ENCODE results near the gene RPP25L.

Gene RPP25L

DNA sequence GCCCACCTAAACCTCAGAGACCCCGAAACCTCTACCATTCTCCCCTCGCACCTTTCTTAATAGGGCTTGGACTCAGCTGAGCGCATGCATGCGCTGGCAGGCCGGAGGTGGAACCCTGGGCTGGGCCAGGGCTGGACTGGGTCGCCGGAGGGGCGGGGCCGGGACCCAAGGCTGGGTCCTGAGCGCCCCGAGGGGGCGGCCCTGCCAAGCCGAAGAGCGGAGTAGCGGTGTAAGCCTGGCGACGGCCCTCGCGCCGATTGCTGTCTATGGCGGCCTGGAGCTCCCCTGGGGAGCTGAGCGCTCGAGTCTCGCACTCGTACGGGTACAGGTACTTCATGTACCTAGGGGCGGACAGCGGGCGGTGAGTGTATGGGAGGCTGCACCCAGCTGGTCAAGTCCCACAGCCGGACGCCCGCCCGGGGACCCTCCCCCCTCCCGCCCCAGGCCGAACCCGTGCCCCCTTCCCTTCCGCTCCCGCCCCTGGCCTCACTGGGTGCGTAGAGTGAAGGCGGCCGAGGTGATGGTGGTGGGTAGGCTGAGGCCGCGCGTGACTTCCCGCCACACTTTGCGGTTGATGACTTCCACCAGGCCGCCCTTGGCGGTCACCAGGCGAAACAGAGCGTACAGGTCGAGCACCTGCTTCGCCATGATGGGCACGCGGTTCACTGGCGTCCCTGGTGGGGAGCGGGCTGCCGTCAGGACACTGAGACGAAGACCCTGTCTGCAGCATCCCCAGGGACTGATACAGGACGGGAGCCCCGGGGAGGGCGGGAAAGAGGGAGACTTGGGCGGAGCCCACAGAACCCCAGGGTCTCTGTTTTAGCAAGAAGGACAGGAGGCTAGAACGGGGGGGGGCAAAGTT, 11.7 kb upstream of the RPP25L start:
- Histone ChIP-seq H3K36me3 (ENCODE audit: control insufficient read depth, insufficient read depth, low read length) (no peaks in the 10 kb centered on the region), H3K27me3 (replicated peaks; ENCODE audit: control insufficient read depth, insufficient read depth, low read length) (peaks cover 3% of the 10 kb centered on the region), H3K4me3 (replicated peaks; ENCODE audit: low read depth, low read length) (no peak overlapping the region)
- TF ChIP-seq, protein P1, sequence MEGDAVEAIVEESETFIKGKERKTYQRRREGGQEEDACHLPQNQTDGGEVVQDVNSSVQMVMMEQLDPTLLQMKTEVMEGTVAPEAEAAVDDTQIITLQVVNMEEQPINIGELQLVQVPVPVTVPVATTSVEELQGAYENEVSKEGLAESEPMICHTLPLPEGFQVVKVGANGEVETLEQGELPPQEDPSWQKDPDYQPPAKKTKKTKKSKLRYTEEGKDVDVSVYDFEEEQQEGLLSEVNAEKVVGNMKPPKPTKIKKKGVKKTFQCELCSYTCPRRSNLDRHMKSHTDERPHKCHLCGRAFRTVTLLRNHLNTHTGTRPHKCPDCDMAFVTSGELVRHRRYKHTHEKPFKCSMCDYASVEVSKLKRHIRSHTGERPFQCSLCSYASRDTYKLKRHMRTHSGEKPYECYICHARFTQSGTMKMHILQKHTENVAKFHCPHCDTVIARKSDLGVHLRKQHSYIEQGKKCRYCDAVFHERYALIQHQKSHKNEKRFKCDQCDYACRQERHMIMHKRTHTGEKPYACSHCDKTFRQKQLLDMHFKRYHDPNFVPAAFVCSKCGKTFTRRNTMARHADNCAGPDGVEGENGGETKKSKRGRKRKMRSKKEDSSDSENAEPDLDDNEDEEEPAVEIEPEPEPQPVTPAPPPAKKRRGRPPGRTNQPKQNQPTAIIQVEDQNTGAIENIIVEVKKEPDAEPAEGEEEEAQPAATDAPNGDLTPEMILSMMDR (IDR thresholded peaks at IDR 0.05; ENCODE audit: insufficient read depth, low read length, poor library complexity, severe bottlenecking), result no peak
- no peak for DNase-seq (ENCODE audit: extremely low read depth, insufficient read length)

DNA sequence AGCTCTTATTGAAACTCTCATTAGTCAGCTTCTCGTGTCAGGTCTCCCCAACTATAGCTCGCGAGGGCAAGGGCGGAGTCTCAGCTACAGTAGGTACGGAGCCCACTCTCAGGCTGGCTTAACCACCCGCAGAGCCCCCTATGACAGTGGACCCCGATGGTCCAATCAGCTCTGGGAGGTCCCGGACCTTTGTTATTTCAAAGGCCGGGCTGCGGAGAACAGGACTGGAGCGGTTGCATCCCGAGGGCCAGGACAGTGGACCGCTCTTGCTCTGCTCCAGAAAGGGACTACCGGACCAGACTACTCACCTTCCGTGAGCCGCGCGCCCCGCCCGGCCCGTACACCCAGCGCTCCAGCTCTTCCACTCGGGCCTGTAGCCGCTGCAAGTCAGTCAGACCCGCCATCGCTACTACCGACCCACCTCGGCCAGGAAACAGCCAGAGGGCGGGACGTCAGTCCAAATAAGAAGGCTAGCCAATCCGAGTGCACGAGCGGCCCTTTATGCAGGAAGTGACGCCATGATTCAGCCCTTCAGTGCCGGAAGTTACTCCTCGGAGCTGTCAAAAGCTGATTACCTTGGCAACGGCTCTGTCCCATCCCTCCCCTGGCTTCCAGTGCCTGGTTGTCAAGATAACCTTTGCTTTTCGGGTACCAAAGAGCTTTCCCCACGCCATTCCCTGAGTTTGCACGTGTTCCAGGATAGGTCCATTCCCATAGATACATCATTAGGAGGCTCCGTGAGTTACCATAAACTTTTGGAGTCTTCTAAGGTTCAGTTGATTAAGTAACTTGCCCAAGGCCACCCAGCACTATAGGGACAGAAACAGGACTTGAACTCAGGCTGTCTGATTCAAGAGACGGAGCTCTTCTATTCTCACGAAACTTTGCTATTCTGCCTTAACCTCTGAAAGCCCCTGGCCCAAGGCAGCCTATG, 8.4 kb upstream of the RPP25L start, which contains the start of gene DCTN3:
TSS of gene DCTN3 (minus strand) at position 435 of the 934 bp plus-strand sequence. CDS start at position 404, 31 bp downstream.
- Histone ChIP-seq H3K36me3 (ENCODE audit: control insufficient read depth, insufficient read depth, low read length) (peaks cover 9% of the 10 kb centered on the region), H3K4me3 (replicated peaks; ENCODE audit: low read depth, low read length) (peak within 1 kb of the TSS; percentile 92), H3K27me3 (replicated peaks; ENCODE audit: control insufficient read depth, insufficient read depth, low read length) (no peaks in the 10 kb centered on the region; the same call in 1 of the 2 replicates)
- TF ChIP-seq, protein P1 (IDR thresholded peaks at IDR 0.05; ENCODE audit: insufficient read depth, low read length, poor library complexity, severe bottlenecking), result no peak
- DNase-seq (ENCODE audit: extremely low read depth, insufficient read length), result peak; percentile 82

DNA sequence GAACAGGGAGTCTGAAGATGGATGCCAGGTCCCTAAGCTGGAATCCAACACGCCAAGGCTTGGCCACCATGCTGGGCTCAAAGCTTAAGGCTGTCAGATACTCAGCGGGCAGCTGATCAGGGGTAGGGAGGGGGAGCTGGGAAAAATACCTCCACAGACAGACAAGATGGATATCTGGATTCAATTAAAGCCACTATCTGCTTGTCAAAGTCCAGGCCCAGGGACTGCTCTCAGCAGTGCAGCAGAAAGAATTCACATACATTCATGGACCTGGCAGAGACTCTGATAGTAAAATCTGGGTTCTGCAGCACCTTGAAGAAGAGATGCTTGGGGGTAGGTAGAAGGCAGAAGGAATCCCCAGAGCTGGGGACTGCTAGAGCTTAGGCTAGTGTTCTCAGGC, 3.2 kb upstream of the RPP25L start:
- H3K27me3 ChIP-seq (replicated peaks; ENCODE audit: control insufficient read depth, insufficient read depth, low read length), result no peaks in the 10 kb centered on the region
- TF ChIP-seq, protein P1 (IDR thresholded peaks at IDR 0.05; ENCODE audit: insufficient read depth, low read length, poor library complexity, severe bottlenecking), result no peak
- no peak overlapping the region for H3K4me3 ChIP-seq (replicated peaks; ENCODE audit: low read depth, low read length)
- no peak for DNase-seq (ENCODE audit: extremely low read depth, insufficient read length)
- peaks cover 18% of the 10 kb centered on the region for H3K36me3 ChIP-seq (ENCODE audit: control insufficient read depth, insufficient read depth, low read length)

DNA sequence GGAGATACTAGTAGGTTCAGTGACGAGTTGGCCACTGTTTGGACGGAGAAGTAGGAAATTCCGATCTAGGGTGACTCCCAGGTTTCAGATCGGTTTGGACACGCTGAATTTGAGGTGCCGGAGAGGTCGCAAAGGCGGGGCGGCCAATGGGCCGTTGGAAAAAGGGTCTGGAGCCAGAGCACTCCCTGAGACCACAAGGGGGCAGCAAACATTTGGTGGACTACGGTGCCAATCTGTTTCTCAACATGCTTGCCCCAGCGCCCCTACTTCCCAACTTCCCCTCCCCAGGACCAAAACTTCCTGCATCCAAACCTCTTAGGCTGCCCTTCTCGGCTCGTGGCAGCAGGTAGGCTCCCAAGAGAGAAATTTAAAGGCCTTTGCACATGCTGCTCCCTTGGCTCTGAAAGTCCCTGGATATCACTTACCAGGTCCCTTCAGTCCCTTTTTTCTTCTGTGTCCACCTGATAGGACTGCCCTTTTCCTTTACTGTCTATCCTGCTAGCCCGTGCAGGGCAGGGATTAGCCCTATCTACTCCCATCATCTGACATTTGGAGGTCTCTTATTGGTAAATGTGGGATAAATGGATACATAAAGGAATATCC, 992 bp upstream of the RPP25L start:
- Histone ChIP-seq H3K4me3 (replicated peaks; ENCODE audit: low read depth, low read length) (peak overlapping the region; percentile 52), H3K27me3 (replicated peaks; ENCODE audit: control insufficient read depth, insufficient read depth, low read length) (no peaks in the 10 kb centered on the region), H3K36me3 (ENCODE audit: control insufficient read depth, insufficient read depth, low read length) (peaks cover 18% of the 10 kb centered on the region)
- peak; percentile 50 for DNase-seq (ENCODE audit: extremely low read depth, insufficient read length)
- TF ChIP-seq, protein P1 (IDR thresholded peaks at IDR 0.05; ENCODE audit: insufficient read depth, low read length, poor library complexity, severe bottlenecking), result peak; percentile 90

DNA sequence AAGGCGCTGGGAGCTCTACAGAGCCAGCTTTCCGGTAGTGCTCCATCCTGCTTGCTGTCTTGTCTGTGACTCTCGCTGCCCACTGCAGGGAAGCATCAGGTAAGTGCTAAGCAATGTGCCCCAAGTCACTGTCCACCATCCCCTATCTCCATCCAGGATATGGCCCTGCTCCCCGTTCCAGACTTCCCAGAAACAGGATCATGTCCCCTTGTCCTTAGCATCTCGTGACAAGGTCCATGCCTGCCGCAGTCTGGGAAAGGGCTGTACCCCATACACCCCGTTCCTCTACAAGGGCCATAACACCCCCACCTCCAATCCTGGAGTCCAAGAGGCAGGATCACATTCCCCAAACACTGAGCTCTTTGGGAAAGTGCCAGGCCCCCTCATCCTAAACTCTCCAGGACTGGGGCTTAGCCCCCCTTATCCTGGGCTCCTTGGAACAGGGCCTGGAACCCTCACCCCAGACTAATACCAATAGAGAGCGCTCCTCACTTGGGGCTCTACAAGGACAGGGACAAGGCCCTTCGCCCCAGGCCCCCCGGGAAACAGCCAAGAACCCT, 566 bp downstream of the RPP25L start:
- H3K36me3 ChIP-seq (ENCODE audit: control insufficient read depth, insufficient read depth, low read length), result peaks cover 9% of the 10 kb centered on the region
- peak; percentile 15 for DNase-seq (ENCODE audit: extremely low read depth, insufficient read length)
- peak overlapping the region; percentile 80 for H3K4me3 ChIP-seq (replicated peaks; ENCODE audit: low read depth, low read length)
- H3K27me3 ChIP-seq (replicated peaks; ENCODE audit: control insufficient read depth, insufficient read depth, low read length), result no peaks in the 10 kb centered on the region
- TF ChIP-seq, protein P1 (IDR thresholded peaks at IDR 0.05; ENCODE audit: insufficient read depth, low read length, poor library complexity, severe bottlenecking), result peak; percentile 9
